Measurements from ENCODE around the gene LRRC8E. TPM values are rescaled to one million over a fixed set of nuclear protein-coding genes. Genes with fewer than 3 reads are reported as not detected.

The LRRC8E gene
- total and polyA plus RNA-seq, 2 of the 8 experiments (the other 6 are each of a cell fraction or from before 2014, with no cell fraction given) = 2.7 to 2.9 TPM

DNA sequence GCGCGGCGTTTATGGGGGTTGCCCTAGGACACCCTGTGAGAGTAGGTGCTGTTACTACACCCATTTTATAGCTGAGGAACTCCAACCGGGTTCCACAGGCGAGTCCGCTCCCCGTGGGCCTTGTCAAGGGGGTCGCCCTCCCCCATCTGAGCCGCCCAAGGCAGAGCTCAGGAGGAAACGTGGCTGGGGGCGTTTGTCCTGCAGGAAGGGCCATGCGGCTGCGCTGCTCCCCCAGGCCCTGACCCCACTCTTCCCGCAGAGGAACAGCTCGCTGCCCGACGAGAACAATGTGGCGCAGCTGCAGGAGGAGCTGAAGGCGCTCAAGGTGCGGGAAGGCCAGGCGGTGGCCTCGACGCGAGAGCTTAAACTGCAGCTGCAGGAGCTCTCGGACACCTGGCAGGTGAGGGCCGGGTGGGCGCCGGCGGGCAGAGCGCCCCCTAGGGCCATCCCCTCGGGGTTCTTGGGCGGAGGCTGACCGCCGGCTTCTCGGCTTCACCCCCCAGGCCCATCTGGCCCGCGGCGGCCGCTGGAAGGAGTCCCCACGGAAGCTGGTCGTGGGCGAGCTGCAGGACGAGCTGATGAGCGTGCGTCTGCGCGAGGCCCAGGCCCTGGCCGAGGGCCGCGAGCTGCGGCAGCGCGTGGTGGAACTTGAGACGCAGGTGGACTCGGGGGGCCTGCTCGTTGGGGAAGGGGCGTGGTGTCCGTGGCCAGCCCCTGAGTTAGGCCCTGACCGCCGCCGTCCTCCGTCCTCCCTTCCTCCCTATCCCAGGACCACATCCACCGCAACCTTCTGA lies 26.5 kb upstream of the LRRC8E start (continued):
- TF ChIP-seq SIN3A (conservative IDR thresholded peaks at IDR 0.05 in 1 of 2, IDR thresholded peaks at IDR 0.05 in 1 of 2; ENCODE audit: low read depth in 1 of 2, low read length in 2 of 2) = no peak
- TF ChIP-seq RBBP5 (IDR thresholded peaks at IDR 0.05; ENCODE audit: borderline replicate concordance, low read depth, low read length) = no peak
- TF ChIP-seq SIRT6 (IDR thresholded peaks at IDR 0.05; ENCODE audit: low read length) = no peak
- no peak for TF ChIP-seq JUND (IDR thresholded peaks at IDR 0.05; ENCODE audit: low read length)
- TF ChIP-seq RFX5 (IDR thresholded peaks at IDR 0.05; ENCODE audit: borderline replicate concordance, low read depth, low read length) = no peak
- no peak for TF ChIP-seq HDAC6 (IDR thresholded peaks at IDR 0.05; ENCODE audit: low read depth, low read length)
- no peak for TF ChIP-seq EP300 (IDR thresholded peaks at IDR 0.05; ENCODE audit: borderline replicate concordance in 1 of 2, low read depth in 2 of 2, low read length in 2 of 2)
- TF ChIP-seq BCL11A (IDR thresholded peaks at IDR 0.05; ENCODE audit: low read depth in 2 of 2, low read length in 2 of 2) = no peak
- TF ChIP-seq CREB1 (IDR thresholded peaks at IDR 0.05) = no peak
- no peak for TF ChIP-seq GABPA (IDR thresholded peaks at IDR 0.05; ENCODE audit: borderline replicate concordance, insufficient read depth, low read length)
- TF ChIP-seq TCF12 (IDR thresholded peaks at IDR 0.05; ENCODE audit: low read depth, low read length) = no peak; the same call in 1 of the 2 replicates
- TF ChIP-seq NRF1 (IDR thresholded peaks at IDR 0.05; ENCODE audit: low read depth, low read length) = no peak
- no peak for TF ChIP-seq KDM1A (IDR thresholded peaks at IDR 0.05; ENCODE audit: borderline replicate concordance, low read length)
- TF ChIP-seq JUN (IDR thresholded peaks at IDR 0.05; ENCODE audit: low read depth, low read length) = no peak
- no peak for TF ChIP-seq RXRA (IDR thresholded peaks at IDR 0.05; ENCODE audit: insufficient read depth, low read depth, low read length)
- TF ChIP-seq PHF8 (conservative IDR thresholded peaks at IDR 0.05; ENCODE audit: low read depth, low read length) = 0 out of 2 replicates have a peak, but pooled peaks have one; percentile 40
- TF ChIP-seq CHD2 (IDR thresholded peaks at IDR 0.05; ENCODE audit: low read length) = no peak
- no peak for TF ChIP-seq ASH2L (IDR thresholded peaks at IDR 0.05; ENCODE audit: low read length)
- TF ChIP-seq, protein P1, sequence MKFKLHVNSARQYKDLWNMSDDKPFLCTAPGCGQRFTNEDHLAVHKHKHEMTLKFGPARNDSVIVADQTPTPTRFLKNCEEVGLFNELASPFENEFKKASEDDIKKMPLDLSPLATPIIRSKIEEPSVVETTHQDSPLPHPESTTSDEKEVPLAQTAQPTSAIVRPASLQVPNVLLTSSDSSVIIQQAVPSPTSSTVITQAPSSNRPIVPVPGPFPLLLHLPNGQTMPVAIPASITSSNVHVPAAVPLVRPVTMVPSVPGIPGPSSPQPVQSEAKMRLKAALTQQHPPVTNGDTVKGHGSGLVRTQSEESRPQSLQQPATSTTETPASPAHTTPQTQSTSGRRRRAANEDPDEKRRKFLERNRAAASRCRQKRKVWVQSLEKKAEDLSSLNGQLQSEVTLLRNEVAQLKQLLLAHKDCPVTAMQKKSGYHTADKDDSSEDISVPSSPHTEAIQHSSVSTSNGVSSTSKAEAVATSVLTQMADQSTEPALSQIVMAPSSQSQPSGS (IDR thresholded peaks at IDR 0.05; ENCODE audit: low read length) = no peak
- TF ChIP-seq POU5F1 (IDR thresholded peaks at IDR 0.05; ENCODE audit: low read depth, low read length) = no peak
- no peak for TF ChIP-seq SP1 (IDR thresholded peaks at IDR 0.05; ENCODE audit: low read depth, low read length)
- TF ChIP-seq MAFK (IDR thresholded peaks at IDR 0.05; ENCODE audit: low read depth, low read length) = no peak

Measured in H1 (cell line).